Progenitor cell of endocrine pancreas (in vitro differentiated cells): ENCODE results near the gene FANCE. TPM values are rescaled to one million over a fixed set of nuclear protein-coding genes. Genes with fewer than 3 reads are reported as not detected.

ENCODE experiments used
- DNase-seq: peaks from one replicate; pipeline ENCODE4 v3.0.0; 2021; ENCODE audit warnings: low spot score; ENCODE audit not compliant: unreplicated experiment
- H3K27ac Mint-ChIP-seq: 2 replicates; pipeline ENCODE4 v1.8.0; 2021; ENCODE audit warnings: mild to moderate bottlenecking, moderate library complexity, mixed read lengths
- H3K27me3 Mint-ChIP-seq: 2 replicates; pipeline ENCODE4 v1.8.0; 2021; ENCODE audit warnings: mixed read lengths
- H3K36me3 Mint-ChIP-seq: 2 replicates; pipeline ENCODE4 v1.8.0; 2022; ENCODE audit warnings: mixed read lengths; ENCODE audit not compliant: insufficient read depth
- H3K4me1 Mint-ChIP-seq: 2 replicates; pipeline ENCODE4 v1.8.0; 2021; ENCODE audit warnings: low read depth, mixed read lengths
- H3K4me3 Mint-ChIP-seq: 2 replicates; pipeline ENCODE4 v1.8.0; 2021; ENCODE audit warnings: low read depth, mild to moderate bottlenecking, moderate library complexity, mixed read lengths
- H3K9me3 Mint-ChIP-seq: 2 replicates; pipeline ENCODE4 v1.8.0; 2021; ENCODE audit warnings: low read depth, mixed read lengths
- CTCF ChIP-seq: fragments of 200-600 bp; sonication (generic); IDR thresholded peaks from one replicate; pipeline ENCODE4 v1.5.0; 2021; ENCODE audit warnings: antibody characterized with exemption, mild to moderate bottlenecking; ENCODE audit not compliant: unreplicated experiment
- total RNA-seq: library from RNA; stranded (reverse); gene quantifications from 2 replicates; pipeline ENCODE4 v1.2.1, GENCODE V29; 2021

The FANCE gene
- total RNA-seq, 1 donor from 2014 or later: 10.6 TPM

DNA sequence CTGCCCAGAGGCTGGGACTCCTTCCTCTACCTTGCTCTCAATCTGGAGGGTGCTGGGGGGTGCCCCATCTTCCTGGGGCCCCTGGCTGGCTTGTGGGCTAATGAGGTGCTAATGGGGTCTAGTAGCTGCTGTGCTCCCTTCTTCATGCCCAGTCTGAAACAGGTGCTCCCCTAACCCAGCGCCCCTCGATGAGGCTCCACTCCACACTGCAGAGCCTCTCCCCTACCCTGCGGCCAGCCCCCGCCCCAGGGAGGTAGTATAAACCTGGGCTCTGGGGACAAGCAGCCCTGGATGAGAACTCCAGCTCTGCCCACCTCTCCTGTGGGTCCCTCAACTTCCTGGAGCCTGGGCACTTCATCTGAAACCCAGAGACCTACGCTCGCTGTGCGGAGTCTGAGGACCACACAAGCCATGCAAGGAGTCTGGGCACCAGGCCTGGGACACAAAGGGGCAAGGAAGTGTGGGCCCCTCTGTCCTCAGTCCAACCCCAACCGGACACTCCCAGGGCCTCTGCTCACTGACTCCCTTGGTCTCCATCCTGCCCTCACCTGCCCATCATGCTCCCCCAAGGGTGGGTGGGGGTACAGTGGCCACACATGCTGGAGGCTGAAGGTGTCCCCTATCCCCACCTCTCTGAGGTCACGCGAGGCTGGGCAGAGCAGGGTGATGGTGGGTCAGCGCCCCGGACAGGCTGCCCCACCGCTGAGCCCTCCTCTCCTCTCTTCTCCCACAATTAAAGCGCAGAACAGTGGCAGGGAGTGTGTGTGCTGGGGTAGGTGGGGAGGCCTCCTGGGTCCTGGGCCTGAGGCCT is 22.2 kb downstream of the FANCE start:
- H3K4me1 Mint-ChIP-seq: peaks cover 21% of the 10 kb centered on the region
- no peak for DNase-seq
- H3K36me3 Mint-ChIP-seq: peaks cover 21% of the 10 kb centered on the region
- H3K4me3 Mint-ChIP-seq: no peak overlapping the region
- TF ChIP-seq CTCF: no peak
- no peaks in the 10 kb centered on the region for H3K27me3 Mint-ChIP-seq
- H3K27ac Mint-ChIP-seq: no peak overlapping the region
- no peaks in the 10 kb centered on the region for H3K9me3 Mint-ChIP-seq

DNA sequence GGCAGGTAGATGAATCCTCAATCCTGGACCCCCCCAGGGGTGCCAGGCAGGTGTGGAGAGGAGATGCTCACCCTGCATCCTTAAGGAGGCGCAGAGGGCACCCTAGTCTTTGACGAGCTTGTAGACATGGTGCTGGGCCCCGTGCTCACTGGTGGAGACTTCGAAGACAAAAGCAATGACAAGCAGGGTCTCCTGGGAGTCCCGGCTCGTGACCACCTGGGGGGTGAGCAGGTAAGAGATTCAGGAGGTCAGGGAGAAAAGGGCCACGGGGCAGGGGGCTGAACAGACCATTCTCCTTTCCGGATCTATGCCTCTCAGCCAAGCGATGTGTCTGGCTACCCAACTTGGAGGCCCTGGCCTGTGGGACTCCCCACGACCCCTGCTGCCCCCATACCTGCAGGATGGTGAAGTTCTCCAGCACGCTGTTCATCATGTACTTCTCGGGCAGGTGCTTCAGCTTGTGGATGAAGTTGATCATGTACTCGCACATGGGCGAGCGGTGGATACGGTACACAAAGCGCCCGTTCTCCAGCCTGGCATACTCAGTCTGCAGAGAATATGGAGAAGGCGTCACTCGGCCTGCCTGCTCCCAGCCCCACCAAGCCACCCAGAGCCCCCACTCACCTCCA is 22.9 kb downstream of the FANCE start:
- no peak for DNase-seq
- Mint-ChIP-seq H3K4me1 (peaks cover 14% of the 10 kb centered on the region), H3K4me3 (no peak overlapping the region), H3K36me3 (peaks cover 15% of the 10 kb centered on the region), H3K27me3 (no peaks in the 10 kb centered on the region), H3K9me3 (no peaks in the 10 kb centered on the region), H3K27ac (no peak overlapping the region)
- no peak for TF ChIP-seq CTCF

DNA sequence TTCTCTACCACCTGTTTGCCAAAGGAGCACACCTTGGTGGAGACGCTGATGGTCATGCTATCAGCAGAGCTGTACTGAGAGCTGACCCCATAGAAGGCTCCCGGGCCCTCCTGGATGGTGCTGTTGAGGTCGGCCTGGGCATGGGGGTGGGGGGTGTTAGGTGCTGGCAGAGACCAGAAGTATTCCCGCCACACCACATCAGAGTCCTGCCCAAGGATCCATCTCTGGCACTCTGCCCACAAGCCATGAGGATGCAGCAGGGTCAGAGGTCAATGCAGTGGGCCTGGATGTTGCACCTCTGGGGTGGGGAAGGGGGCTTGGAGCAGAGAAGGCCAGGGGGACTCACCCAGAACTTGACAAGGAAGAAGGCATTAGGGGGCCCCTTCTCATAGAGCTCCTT is 23.4 kb downstream of the FANCE start:
- DNase-seq: no peak
- Mint-ChIP-seq H3K4me3 (no peak overlapping the region), H3K27ac (no peak overlapping the region), H3K36me3 (peaks cover 12% of the 10 kb centered on the region), H3K4me1 (peaks cover 9% of the 10 kb centered on the region), H3K27me3 (no peaks in the 10 kb centered on the region), H3K9me3 (no peaks in the 10 kb centered on the region)
- TF ChIP-seq CTCF: no peak

GRCh38 chr6:35476004-35476403 is 23.9 kb downstream of the FANCE start:
- no peak for TF ChIP-seq CTCF
- Mint-ChIP-seq H3K9me3 (no peaks in the 10 kb centered on the region), H3K4me3 (no peak overlapping the region), H3K27ac (no peak overlapping the region), H3K36me3 (peaks cover 11% of the 10 kb centered on the region), H3K27me3 (no peaks in the 10 kb centered on the region), H3K4me1 (peaks cover 7% of the 10 kb centered on the region)
- DNase-seq: no peak

- Mint-ChIP-seq H3K27ac (no peak overlapping the region), H3K4me3 (no peak overlapping the region), H3K4me1 (peaks cover 8% of the 10 kb centered on the region), H3K36me3 (peaks cover 14% of the 10 kb centered on the region), H3K9me3 (no peaks in the 10 kb centered on the region), H3K27me3 (no peaks in the 10 kb centered on the region)
- DNase-seq: no peak
- TF ChIP-seq CTCF: no peak
Observed at GRCh38 chr6:35477028-35477427, 24.9 kb downstream of the FANCE start.
